ENCODE results near the gene NMNAT3.

DNA sequence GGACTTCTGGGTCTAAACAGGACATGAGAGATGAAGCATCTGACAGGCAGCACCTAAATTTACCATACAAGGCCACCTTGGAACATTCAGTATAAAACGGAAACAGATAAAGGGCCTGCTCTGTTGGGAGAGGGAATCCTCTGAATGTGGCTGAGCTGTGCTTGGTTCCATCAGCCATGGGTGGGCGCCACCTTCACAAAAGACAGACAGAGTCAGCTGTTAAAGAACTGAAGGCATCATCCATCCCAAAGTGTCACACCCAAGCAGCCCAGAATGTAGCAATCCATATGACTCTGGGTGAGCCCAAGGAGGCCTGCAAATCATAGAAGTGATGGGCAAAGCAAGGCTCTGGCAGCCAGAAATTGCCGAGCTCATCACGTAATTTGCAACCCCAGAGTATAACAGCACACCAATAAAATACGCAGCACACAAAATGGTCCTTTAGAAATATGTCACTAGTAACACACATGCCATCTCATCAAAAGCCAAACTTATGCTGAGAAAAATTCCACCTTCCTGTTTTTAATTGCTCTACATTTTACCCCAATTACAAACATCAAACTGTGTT, 113.4 kb downstream of the NMNAT3 start:
- TF ChIP-seq, protein P1, sequence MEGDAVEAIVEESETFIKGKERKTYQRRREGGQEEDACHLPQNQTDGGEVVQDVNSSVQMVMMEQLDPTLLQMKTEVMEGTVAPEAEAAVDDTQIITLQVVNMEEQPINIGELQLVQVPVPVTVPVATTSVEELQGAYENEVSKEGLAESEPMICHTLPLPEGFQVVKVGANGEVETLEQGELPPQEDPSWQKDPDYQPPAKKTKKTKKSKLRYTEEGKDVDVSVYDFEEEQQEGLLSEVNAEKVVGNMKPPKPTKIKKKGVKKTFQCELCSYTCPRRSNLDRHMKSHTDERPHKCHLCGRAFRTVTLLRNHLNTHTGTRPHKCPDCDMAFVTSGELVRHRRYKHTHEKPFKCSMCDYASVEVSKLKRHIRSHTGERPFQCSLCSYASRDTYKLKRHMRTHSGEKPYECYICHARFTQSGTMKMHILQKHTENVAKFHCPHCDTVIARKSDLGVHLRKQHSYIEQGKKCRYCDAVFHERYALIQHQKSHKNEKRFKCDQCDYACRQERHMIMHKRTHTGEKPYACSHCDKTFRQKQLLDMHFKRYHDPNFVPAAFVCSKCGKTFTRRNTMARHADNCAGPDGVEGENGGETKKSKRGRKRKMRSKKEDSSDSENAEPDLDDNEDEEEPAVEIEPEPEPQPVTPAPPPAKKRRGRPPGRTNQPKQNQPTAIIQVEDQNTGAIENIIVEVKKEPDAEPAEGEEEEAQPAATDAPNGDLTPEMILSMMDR (IDR thresholded peaks at IDR 0.05; ENCODE audit: borderline replicate concordance, extremely low read depth, low read length, poor library complexity, severe bottlenecking): peak; percentile 29
- TF ChIP-seq EZH2 (IDR thresholded peaks at IDR 0.05; ENCODE audit: borderline replicate concordance, low read depth, low read length, severe bottlenecking): no peak

Measured in DND-41 (cell line).